ENCODE results near the gene RSAD2.

- TF ChIP-seq CTCF (IDR thresholded peaks at IDR 0.05; ENCODE audit: insufficient read depth, low read depth, low read length) (no peak), EZH2 (IDR thresholded peaks at IDR 0.05; ENCODE audit: insufficient read depth, low read length) (no peak)
Measured at GRCh38 chr2:6944555-6944954, 67.0 kb downstream of the RSAD2 start.

All from astrocyte (in vitro differentiated cells and primary cell).